Ishikawa (cell line): Measurements from ENCODE around the gene PLK3.
A peak's percentile ranks its signal among the peaks of the same experiment; 100 is the strongest.

Source experiments
- CEBPB ChIP-seq: IDR thresholded peaks from 2 replicates; pipeline ENCODE4 v1.6.1; 2012
- CREB1 ChIP-seq: IDR thresholded peaks from 2 replicates; pipeline ENCODE4 v1.6.1; 2012; ENCODE audit warnings: low read depth
- EGR1 ChIP-seq: IDR thresholded peaks from 2 replicates; pipeline ENCODE4 v1.6.1; 2012
- EP300 ChIP-seq: IDR thresholded peaks from 2 replicates; pipeline ENCODE4 v1.6.1; 2012; ENCODE audit warnings: borderline replicate concordance
- FOXM1 ChIP-seq: IDR thresholded peaks from 2 replicates; pipeline ENCODE4 v1.6.1; 2012; ENCODE audit warnings: low read depth, borderline replicate concordance
- MAX ChIP-seq: IDR thresholded peaks from 2 replicates; pipeline ENCODE4 v1.6.1; 2012
- NFIC ChIP-seq: IDR thresholded peaks from 2 replicates; pipeline ENCODE4 v1.6.1; 2012
- RAD21 ChIP-seq: IDR thresholded peaks from 2 replicates; pipeline ENCODE4 v1.6.1; 2012; ENCODE audit warnings: low read depth
- REST ChIP-seq: IDR thresholded peaks from 2 replicates; pipeline ENCODE4 v1.6.1; 2012; ENCODE audit warnings: low read depth, mild to moderate bottlenecking
- TAF1 ChIP-seq: IDR thresholded peaks from 2 replicates; pipeline ENCODE4 v1.6.1; 2012; ENCODE audit warnings: low read depth, mild to moderate bottlenecking
- TCF12 ChIP-seq: IDR thresholded peaks from 2 replicates; pipeline ENCODE4 v1.6.1; 2012; ENCODE audit warnings: low read depth
- TEAD4 ChIP-seq: IDR thresholded peaks from 2 replicates; pipeline ENCODE4 v1.6.1; 2012
- USF1 ChIP-seq: IDR thresholded peaks from 2 replicates; pipeline ENCODE4 v1.6.1; 2012
- YY1 ChIP-seq: IDR thresholded peaks from 2 replicates; pipeline ENCODE4 v1.6.1; 2012; ENCODE audit warnings: low read depth
- ZBTB7A ChIP-seq: IDR thresholded peaks from 2 replicates; pipeline ENCODE4 v1.6.1; 2012; ENCODE audit warnings: low read depth

PLK3 gene

DNA sequence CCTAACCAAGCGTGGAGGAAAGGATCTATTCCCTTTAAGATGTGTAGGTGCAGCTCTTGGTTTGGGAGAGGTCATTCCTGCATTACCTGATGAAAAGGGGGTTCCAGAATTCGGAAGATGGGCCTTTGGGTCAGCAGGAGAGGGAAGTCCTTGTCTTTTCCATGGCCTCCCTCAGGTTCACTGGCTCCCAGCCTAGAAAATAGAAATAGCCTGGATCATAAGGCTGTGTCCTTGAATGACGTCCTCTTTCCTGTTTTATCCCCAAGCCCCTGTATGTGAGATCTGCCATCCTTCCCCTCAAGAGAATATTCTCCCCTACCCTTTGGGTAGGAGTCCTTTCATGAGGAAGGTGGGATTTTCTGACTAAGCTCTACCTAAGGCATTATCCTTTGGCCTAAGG is 39.3 kb upstream of the PLK3 start:
- TF ChIP-seq FOXM1 (no peak), USF1 (no peak), EGR1 (no peak), RAD21 (no peak), TAF1 (no peak), CEBPB (no peak), ZBTB7A (no peak), YY1 (no peak), TEAD4 (no peak), NFIC (no peak), MAX (no peak), CREB1 (no peak), EP300 (no peak), TCF12 (no peak), REST (no peak)

DNA sequence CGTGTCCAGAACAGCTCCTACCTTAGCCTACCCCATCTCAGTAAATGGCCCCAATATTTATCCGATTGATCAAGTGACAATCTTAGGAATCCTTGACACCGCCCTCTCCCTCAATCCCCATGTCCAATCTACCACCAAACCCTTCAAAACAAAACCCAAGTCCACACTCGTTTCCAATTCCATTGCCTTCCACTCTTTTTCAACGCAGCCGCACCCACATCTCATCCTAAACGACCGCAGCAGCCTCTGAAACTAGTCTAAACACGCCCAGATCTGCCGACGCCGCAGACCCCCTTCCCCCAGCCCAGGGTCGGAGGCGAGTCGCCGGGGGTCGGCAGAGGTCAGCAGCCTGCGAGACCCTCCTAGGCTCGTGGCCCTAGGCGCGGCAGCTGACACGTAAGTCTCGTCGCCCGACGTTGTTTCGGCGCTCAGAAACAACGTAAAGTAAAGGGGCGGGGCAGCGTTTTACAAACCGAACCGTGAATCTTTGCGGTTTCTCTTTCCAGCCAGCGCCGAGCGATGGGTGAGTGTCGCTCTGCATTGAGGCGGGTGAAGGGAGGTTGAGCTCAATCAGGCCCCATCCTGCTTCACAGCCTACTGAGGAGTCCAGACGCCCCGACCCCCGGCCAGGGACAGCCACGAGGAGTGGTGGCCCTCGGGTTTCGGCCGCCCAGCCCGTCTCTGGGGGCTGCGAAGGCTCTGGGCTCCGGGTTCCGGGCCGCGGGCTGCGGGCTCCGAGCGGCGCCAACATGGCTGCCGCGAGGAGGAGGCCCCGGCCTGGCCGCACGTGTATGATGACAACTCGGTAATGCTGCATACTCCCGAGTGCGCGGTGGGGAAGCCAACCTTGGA is 24.9 kb upstream of the PLK3 start, which contains the start of gene RPS8:
RPS8 (plus strand) TSS at position 463 of the 852 bp plus-strand sequence; CDS start at position 520, 57 bp downstream.
- peak; percentile 54; the same call in 1 of the 2 replicates for TF ChIP-seq TCF12
- TF ChIP-seq YY1 = peak; percentile 79
- peak; percentile 89 for TF ChIP-seq MAX
- TF ChIP-seq TEAD4 = no peak; the same call in none of the 2 replicates
- TF ChIP-seq CREB1 = peak; percentile 99
- TF ChIP-seq EGR1 = no peak
- no peak for TF ChIP-seq RAD21
- TF ChIP-seq ZBTB7A = peak; percentile 98
- peak; percentile 91 for TF ChIP-seq FOXM1
- TF ChIP-seq USF1 = peak; percentile 52
- TF ChIP-seq CEBPB = no peak
- TF ChIP-seq EP300 = no peak; the same call in 1 of the 2 replicates
- TF ChIP-seq NFIC = peak; percentile 26; the same call in 1 of the 2 replicates
- no peak for TF ChIP-seq REST
- peak; percentile 99 for TF ChIP-seq TAF1

DNA sequence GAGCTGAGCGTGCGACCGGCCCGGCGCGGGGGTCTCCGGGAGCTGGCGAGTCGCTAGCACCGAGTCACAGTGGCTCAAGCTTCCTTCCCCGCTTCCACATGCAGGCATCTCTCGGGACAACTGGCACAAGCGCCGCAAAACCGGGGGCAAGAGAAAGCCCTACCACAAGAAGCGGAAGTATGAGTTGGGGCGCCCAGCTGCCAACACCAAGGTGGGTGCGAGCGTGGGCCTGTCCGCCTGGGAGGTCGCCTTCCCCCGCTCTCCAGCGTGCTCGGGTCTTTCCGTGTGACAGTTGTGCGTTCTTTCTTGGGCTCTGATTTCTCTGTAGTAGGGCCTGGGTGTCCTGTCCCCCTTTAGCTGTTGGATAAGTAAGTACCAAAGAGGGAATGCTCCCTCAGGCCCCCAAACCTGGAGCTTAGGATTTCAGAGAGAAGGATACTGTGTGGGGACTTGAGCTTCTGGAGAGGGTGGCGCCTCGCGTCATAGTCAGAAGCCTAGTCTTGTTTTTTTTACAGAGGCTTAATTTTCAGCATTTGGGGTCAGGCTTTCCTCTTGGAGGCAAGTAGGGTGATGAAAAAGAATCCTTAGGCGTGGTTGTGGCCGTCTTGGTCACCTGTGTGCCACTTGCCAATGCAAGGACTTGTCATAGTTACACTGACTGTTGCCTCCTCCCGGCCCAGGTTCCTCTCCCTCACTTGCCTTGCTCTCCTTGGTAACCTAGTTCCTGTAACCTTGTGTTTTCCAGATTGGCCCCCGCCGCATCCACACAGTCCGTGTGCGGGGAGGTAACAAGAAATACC is 24.0 kb upstream of the PLK3 start:
- TF ChIP-seq NFIC = no peak
- no peak for TF ChIP-seq USF1
- no peak for TF ChIP-seq MAX
- no peak for TF ChIP-seq YY1
- TF ChIP-seq EGR1 = no peak
- no peak for TF ChIP-seq FOXM1
- TF ChIP-seq CREB1 = no peak
- TF ChIP-seq TAF1 = no peak
- TF ChIP-seq EP300 = no peak
- no peak for TF ChIP-seq REST
- no peak for TF ChIP-seq TCF12
- TF ChIP-seq ZBTB7A = no peak
- TF ChIP-seq RAD21 = no peak
- TF ChIP-seq TEAD4 = no peak
- no peak for TF ChIP-seq CEBPB
